Transverse colon (tissue), 3 donors: ENCODE results near the gene MAST4.

ENCODE experiments used
- CTCF ChIP-seq, 5 experiments: fragments of 200-600 bp in 3 of 5; fragments of 450-650 bp in 2 of 5; sonication (generic) in 3 of 5; IDR thresholded peaks; 1 replicate in 2 of 5; 2 replicates in 3 of 5; pipeline ENCODE4 v1.5.1; 2016 to 2017; ENCODE audit warnings: antibody characterized with exemption in 5 of 5, inconsistent platforms in 3 of 5, mild to moderate bottlenecking in 2 of 5, moderate library complexity in 1 of 5
- POLR2A ChIP-seq: fragments of 450-650 bp; IDR thresholded peaks from one replicate; pipeline ENCODE4 v1.6.1; 2016; ENCODE audit warnings: antibody characterized with exemption, mild to moderate bottlenecking, moderate library complexity

GRCh38 chr5:66788556-66788955 is 192.4 kb downstream of the MAST4 start:
- no peak for TF ChIP-seq CTCF (IDR thresholded peaks at IDR 0.05)
- TF ChIP-seq POLR2A, result no peak
